NB4 (cell line): Measurements from ENCODE around the gene MAFB.

Source experiments
- POLR2A ChIP-seq: IDR thresholded peaks from 2 replicates; pipeline ENCODE4 v1.6.1; 2011; ENCODE audit warnings: mild to moderate bottlenecking; ENCODE audit not compliant: insufficient read length; ENCODE audit errors: extremely low read depth
- TF ChIP-seq, protein P1 (sequence below): IDR thresholded peaks from one replicate; pipeline ENCODE4 v1.5.1; 2012; ENCODE audit warnings: low read depth, low read length
- TF ChIP-seq, protein P2 (sequence below): IDR thresholded peaks from 2 replicates; pipeline ENCODE4 v1.6.1; 2011; ENCODE audit warnings: low read depth, low read length

DNA sequence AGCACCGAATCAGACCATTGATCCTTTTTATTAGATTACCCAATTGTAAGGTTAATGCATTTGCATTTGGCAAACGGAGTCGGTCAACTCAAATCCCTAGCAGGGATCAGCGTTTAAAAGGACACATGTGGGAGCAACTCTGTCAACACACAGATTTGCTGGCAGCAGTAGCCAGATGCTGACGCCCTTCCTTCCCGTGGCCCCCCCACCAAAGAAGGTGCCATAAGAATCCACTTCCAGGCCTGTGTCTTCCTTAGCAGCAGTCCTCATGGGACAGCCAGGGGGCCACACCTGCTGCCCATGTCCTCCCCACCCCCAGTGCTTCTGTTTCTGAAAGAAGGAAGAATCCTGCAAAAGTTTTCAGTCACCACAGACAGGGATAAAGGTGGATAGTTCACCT lies 24.5 kb upstream of the MAFB start:
- TF ChIP-seq, protein P1, sequence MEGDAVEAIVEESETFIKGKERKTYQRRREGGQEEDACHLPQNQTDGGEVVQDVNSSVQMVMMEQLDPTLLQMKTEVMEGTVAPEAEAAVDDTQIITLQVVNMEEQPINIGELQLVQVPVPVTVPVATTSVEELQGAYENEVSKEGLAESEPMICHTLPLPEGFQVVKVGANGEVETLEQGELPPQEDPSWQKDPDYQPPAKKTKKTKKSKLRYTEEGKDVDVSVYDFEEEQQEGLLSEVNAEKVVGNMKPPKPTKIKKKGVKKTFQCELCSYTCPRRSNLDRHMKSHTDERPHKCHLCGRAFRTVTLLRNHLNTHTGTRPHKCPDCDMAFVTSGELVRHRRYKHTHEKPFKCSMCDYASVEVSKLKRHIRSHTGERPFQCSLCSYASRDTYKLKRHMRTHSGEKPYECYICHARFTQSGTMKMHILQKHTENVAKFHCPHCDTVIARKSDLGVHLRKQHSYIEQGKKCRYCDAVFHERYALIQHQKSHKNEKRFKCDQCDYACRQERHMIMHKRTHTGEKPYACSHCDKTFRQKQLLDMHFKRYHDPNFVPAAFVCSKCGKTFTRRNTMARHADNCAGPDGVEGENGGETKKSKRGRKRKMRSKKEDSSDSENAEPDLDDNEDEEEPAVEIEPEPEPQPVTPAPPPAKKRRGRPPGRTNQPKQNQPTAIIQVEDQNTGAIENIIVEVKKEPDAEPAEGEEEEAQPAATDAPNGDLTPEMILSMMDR, result no peak
- TF ChIP-seq POLR2A, result no peak
- TF ChIP-seq, protein P2, sequence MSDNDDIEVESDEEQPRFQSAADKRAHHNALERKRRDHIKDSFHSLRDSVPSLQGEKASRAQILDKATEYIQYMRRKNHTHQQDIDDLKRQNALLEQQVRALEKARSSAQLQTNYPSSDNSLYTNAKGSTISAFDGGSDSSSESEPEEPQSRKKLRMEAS, result no peak
